ENCODE data around the gene SRGAP2C.
"Not testable (repeated sequence)": the region's sequence is repeated elsewhere in the genome, so short reads cannot be mapped to it uniquely, and the experiment has no call there.

DNA sequence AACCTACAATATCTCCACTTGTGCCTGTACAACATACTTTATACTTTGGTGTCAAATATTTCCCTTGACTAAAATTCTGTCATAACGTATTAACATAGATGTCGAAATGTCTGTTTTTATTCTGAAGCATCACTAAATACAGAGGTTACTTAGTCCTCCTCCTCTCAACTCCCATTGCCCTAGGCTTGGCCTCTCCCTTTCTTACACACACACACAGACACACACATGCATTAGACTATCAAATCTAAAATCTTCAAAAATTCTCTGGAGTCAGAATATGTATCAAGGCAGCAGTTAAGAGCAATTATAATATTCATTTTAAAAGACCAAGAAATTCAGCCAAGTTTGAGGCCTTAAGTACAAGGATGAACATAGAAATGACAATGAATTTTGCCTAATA is 8.1 kb upstream of the SRGAP2C start:
- not testable (repeated sequence) for TF ChIP-seq CTCF, POLR2A (IDR thresholded peaks at IDR 0.05)
